Measurements from ENCODE around the gene PLXND1.

DNA sequence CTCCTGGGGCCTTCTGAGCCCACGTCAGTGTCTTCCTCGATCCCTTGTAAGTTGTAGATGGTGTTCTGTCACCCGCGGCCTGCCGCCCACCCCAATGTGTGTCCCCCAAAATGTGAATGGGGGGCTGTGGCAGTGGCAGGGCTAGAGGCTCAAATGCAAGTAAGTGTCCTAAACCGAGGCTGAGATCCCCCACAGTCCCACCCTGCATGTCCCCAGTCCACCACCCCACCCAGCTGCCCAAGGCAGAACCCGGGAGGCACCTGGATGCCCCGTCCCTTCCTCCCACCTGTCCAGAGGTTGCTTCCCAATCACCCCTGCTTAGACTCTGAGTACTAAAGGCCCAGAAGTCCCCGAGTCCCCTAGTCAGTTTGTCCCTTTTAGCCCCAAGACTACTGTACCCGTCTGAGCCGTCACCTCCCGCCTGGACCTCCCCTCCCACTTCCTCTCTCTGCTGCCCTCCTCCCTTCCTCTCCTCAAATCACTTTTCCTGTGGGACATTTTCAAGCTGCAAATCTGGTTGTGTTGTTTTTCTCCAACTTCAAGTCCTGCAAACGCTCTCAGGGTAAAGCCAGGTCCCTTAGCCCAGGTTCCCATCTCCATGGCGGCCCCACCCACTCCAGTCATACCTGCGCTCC lies 11.8 kb upstream of the PLXND1 start:
- TF ChIP-seq, protein P1, sequence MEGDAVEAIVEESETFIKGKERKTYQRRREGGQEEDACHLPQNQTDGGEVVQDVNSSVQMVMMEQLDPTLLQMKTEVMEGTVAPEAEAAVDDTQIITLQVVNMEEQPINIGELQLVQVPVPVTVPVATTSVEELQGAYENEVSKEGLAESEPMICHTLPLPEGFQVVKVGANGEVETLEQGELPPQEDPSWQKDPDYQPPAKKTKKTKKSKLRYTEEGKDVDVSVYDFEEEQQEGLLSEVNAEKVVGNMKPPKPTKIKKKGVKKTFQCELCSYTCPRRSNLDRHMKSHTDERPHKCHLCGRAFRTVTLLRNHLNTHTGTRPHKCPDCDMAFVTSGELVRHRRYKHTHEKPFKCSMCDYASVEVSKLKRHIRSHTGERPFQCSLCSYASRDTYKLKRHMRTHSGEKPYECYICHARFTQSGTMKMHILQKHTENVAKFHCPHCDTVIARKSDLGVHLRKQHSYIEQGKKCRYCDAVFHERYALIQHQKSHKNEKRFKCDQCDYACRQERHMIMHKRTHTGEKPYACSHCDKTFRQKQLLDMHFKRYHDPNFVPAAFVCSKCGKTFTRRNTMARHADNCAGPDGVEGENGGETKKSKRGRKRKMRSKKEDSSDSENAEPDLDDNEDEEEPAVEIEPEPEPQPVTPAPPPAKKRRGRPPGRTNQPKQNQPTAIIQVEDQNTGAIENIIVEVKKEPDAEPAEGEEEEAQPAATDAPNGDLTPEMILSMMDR (IDR thresholded peaks at IDR 0.05; ENCODE audit: borderline replicate concordance, extremely low read depth, low read length, poor library complexity, severe bottlenecking) = no peak
- no peak for TF ChIP-seq EZH2 (IDR thresholded peaks at IDR 0.05; ENCODE audit: borderline replicate concordance, low read depth, low read length, severe bottlenecking)
